Ascending aorta (tissue), 2 donors: ENCODE measurements around the gene INTS6L. TPM values are rescaled to one million over a fixed set of nuclear protein-coding genes. Genes with fewer than 3 reads are reported as not detected.

Experiments
- DNase-seq, 2 donors: peaks; one replicate each; pipeline ENCODE4 v3.0.0-alpha.2; 2019; ENCODE audit warnings: low spot score in 2 of 2
- H3K27ac ChIP-seq, 2 donors: fragments of 200-600 bp; sonication (generic); one replicate each; pipeline ENCODE4 v1.5.1; 2016 to 2017; ENCODE audit warnings: mild to moderate bottlenecking in 1 of 2
- H3K27me3 ChIP-seq: fragments of 200-600 bp; sonication (generic); one replicate; pipeline ENCODE4 v1.5.1; 2017
- H3K36me3 ChIP-seq, 2 donors: fragments of 200-600 bp; sonication (generic); one replicate each; pipeline ENCODE4 v1.5.1; 2016
- H3K4me1 ChIP-seq, 2 donors: fragments of 200-600 bp; sonication (generic); one replicate each; pipeline ENCODE4 v1.5.1; 2016 to 2017; ENCODE audit warnings: mild to moderate bottlenecking in 1 of 2
- H3K4me3 ChIP-seq, 2 donors: fragments of 200-600 bp; sonication (generic); one replicate each; pipeline ENCODE4 v1.5.1; 2016 to 2017; ENCODE audit warnings: mild to moderate bottlenecking in 1 of 2
- H3K9me3 ChIP-seq, 2 donors: fragments of 200-600 bp; sonication (generic); one replicate each; pipeline ENCODE4 v1.5.1; 2016
- intact Hi-C: fragments of 100-400 bp; cut with DNase I; formaldehyde crosslinking; loops from one replicate; pipeline ENCODE4 v1.15.1; 2023
- total RNA-seq: library from RNA; depleted of rRNA; stranded (reverse); fragments of >200 nt; gene quantifications from one replicate; pipeline ENCODE4 v1.1.0, GENCODE V29; 2016
- TF ChIP-seq, protein P1 (sequence below), 3 experiments: fragments of 200-600 bp in 2 of 3; fragments of 450-650 bp in 1 of 3; sonication (generic) in 2 of 3; IDR thresholded peaks; one replicate each; pipeline ENCODE4 v1.5.1; 2016 to 2019; ENCODE audit warnings: antibody characterized with exemption in 3 of 3, mild to moderate bottlenecking in 1 of 3, moderate library complexity in 1 of 3

Gene INTS6L
- total RNA-seq, 1 donor from 2014 or later = 11.9 TPM

DNA sequence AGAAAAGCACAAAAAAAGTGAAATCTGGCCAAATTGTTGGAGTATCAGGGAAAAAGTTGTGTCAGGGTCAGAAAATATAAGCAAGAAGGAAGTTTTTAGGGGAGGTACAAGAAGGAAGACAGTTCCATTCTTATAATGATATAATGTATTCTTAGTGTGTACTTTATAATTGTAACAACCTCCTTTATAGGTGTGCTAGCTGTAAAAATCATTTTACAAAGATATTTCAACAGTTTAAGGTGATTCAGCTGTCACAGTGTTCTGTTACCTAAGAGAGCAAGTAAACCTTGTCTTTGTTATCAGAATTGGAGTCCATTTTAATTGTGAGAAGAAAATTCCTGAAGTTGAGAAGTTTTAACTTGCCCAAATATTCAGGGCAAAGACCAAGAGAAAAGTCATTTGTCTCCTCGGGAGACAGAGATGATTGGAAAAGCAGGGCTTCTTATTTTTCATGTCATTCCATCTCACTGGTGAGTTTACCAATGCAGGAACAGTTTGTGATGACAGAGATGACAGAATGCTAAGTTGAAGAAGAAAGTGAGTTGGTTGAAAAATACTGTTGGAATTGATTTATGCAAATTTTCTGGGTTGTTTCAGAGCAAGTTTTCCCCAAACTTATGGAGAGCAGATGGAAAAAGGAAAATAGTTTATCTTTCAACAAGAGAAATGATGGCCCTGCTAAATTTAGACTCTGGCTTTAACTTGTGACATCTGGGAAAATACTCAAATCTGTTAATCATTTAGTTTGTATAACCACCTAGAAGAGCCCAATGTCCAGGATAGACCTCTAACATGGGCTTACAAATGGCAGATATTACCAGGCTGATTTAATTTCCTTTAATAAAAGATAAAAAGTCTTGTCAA lies 14.8 kb downstream of the INTS6L start:
- H3K27ac ChIP-seq = peak overlapping the region in 1 of 2 donors; percentile 19
- no peaks in the 10 kb centered on the region for H3K36me3 ChIP-seq
- no peaks in the 10 kb centered on the region for H3K27me3 ChIP-seq
- intact Hi-C loops = no loop called here
- TF ChIP-seq, protein P1, sequence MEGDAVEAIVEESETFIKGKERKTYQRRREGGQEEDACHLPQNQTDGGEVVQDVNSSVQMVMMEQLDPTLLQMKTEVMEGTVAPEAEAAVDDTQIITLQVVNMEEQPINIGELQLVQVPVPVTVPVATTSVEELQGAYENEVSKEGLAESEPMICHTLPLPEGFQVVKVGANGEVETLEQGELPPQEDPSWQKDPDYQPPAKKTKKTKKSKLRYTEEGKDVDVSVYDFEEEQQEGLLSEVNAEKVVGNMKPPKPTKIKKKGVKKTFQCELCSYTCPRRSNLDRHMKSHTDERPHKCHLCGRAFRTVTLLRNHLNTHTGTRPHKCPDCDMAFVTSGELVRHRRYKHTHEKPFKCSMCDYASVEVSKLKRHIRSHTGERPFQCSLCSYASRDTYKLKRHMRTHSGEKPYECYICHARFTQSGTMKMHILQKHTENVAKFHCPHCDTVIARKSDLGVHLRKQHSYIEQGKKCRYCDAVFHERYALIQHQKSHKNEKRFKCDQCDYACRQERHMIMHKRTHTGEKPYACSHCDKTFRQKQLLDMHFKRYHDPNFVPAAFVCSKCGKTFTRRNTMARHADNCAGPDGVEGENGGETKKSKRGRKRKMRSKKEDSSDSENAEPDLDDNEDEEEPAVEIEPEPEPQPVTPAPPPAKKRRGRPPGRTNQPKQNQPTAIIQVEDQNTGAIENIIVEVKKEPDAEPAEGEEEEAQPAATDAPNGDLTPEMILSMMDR (IDR thresholded peaks at IDR 0.05) = no peak
- DNase-seq = no peak
- peaks cover 0 to 3% of the 10 kb centered on the region in 2 donors for H3K4me1 ChIP-seq
- no peaks in the 10 kb centered on the region for H3K9me3 ChIP-seq
- H3K4me3 ChIP-seq = no peak overlapping the region

DNA sequence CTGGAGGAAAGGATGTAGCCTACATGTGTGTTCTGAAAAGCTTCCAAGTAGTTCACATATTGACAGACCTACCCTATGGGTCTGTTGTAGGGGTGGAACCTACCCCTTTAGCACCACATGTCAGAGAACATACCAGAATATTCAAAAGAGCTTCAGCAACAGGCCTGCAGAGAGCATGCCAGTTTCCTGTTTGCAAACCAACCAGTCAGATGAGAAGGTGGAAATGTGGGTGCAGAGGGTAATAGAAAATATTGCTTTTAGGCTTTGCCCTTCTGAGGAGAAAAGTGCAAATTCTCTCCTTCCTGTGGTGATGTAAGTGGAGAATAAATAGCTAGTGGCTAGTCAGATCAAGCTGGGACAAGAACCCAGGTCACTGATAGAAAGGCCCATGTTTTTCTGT lies 16.4 kb downstream of the INTS6L start:
- TF ChIP-seq, protein P1 (IDR thresholded peaks at IDR 0.05) = no peak
- Histone ChIP-seq H3K9me3 (no peaks in the 10 kb centered on the region), H3K27ac (no peak overlapping the region), H3K36me3 (no peaks in the 10 kb centered on the region), H3K4me1 (peaks cover 0 to 3% of the 10 kb centered on the region in 2 donors), H3K27me3 (no peaks in the 10 kb centered on the region), H3K4me3 (no peak overlapping the region)
- intact Hi-C loops = no loop called here
- DNase-seq = no peak

DNA sequence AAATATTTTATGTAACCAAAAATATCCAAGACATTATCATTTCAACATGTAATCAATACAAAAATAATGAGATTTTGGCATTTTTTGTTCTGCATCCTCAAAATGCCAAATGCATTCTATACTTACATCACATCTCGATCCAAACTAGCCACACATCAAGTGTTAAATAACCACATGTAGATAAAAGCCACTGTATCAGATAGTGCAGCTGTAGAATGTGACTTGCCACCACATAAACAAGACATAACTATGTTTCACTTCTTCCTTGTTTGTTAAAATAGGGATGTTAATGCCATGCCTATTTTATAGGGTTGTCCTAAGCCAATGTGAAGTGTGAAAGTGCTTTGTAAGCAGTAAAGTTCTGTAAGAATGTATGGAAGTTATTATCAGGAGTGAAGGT lies 20.9 kb downstream of the INTS6L start:
- TF ChIP-seq, protein P1 (IDR thresholded peaks at IDR 0.05) = no peak
- H3K4me3 ChIP-seq = no peak overlapping the region
- intact Hi-C loops = no loop called here

DNA sequence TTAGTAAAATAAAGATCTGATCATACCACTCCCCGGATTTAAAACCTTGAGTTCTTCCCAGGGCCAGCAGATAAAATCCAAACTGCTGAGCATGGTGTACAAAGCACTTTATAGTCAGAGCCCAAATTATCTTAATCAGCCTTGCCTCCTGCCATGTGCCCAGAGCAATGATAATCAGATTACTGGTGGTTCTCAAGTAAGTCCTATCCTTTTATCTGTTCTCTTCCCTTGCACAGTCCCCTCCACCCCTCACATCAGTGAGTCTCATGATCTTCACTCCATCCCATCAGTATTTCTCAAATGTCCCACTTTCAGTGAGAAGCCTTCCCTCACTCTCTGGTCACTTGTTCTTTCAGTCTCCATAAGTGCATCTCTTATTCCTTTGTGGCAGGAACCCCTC lies 22.7 kb downstream of the INTS6L start:
- intact Hi-C loops = no loop called here
- no peak for DNase-seq
- no peak overlapping the region for H3K27ac ChIP-seq
- peaks cover 0 to 4% of the 10 kb centered on the region in 2 donors for H3K36me3 ChIP-seq
- no peak overlapping the region for H3K4me3 ChIP-seq
- H3K9me3 ChIP-seq = no peaks in the 10 kb centered on the region
- no peaks in the 10 kb centered on the region for H3K27me3 ChIP-seq
- TF ChIP-seq, protein P1 (IDR thresholded peaks at IDR 0.05) = no peak
- no peaks in the 10 kb centered on the region for H3K4me1 ChIP-seq

More for the DNA sequence above, 20.9 kb downstream of the INTS6L start:
- Histone ChIP-seq H3K27ac (no peak overlapping the region), H3K9me3 (no peaks in the 10 kb centered on the region), H3K36me3 (no peaks in the 10 kb centered on the region), H3K4me1 (no peaks in the 10 kb centered on the region), H3K27me3 (no peaks in the 10 kb centered on the region)
- DNase-seq = no peak

GRCh38 chrX:135543924-135544323 lies 23.5 kb downstream of the INTS6L start:
- no peak for DNase-seq
- peaks cover 0 to 4% of the 10 kb centered on the region in 2 donors for H3K36me3 ChIP-seq
- TF ChIP-seq, protein P1 (IDR thresholded peaks at IDR 0.05) = peak in 1 of 3 experiments; percentile 26
- no peaks in the 10 kb centered on the region for H3K4me1 ChIP-seq
- intact Hi-C loops = no loop called here
- H3K27ac ChIP-seq = peak overlapping the region in 1 of 2 donors; percentile 6
- H3K9me3 ChIP-seq = no peaks in the 10 kb centered on the region
- no peaks in the 10 kb centered on the region for H3K27me3 ChIP-seq
- H3K4me3 ChIP-seq = no peak overlapping the region
